GM12878 (cell line): ENCODE results near the gene GIGYF2. TPM values are rescaled to one million over a fixed set of nuclear protein-coding genes. Genes with fewer than 3 reads are reported as not detected.
A peak's percentile ranks its signal among the peaks of the same experiment; 100 is the strongest.

ENCODE experiments used
- ATAC-seq: fragments of 200-7000 bp; cut with Tn5 transposase; 3 replicates; pipeline ENCODE4 v1.9.1; 2020; ENCODE audit warnings: mild to moderate bottlenecking, moderate library complexity
- BruUV-seq: library from RNA; stranded (reverse); fragments of 400-500 nt; replicated peaks from 2 replicates; lab custom pipeline; 2021; lab: Mats Ljungman, UMichigan
- CTCF ChIA-PET: fragments of 300-600 bp; sonication (Branson Sonifier 250); formaldehyde crosslinking; extraction: SDS; loops from one replicate; lab custom pipeline; 2021; ENCODE audit warnings: inconsistent platforms; lab: Yijun Ruan, JAX
- POLR2A ChIA-PET: fragments of 350-600 bp; formaldehyde crosslinking; extraction: SDS; loops from one replicate; lab custom pipeline; 2021; ENCODE audit warnings: inconsistent platforms; lab: Charles Lee
- RAD21 ChIA-PET: fragments of 300-600 bp; sonication (Branson Sonifier 250); formaldehyde crosslinking; loops from one replicate; lab custom pipeline; 2023; ENCODE audit warnings: antibody characterized with exemption; ENCODE audit not compliant: unreplicated experiment; lab: Charles Lee
- SMC1A ChIA-PET: fragments of 300-600 bp; sonication (Branson Sonifier 250); formaldehyde crosslinking; loops from one replicate; lab custom pipeline; 2023; ENCODE audit not compliant: unreplicated experiment, uncharacterized antibody; lab: Charles Lee
- DNase-seq: peaks from one replicate; pipeline ENCODE4 v3.0.0-alpha.2; 2011; ENCODE audit warnings: low read depth, low spot score
- FAIRE-seq: peaks from 3 replicates; lab custom pipeline; 2011; peaks lifted over from hg19 to GRCh38; lab: Jason Lieb, UNC
- H2AFZ ChIP-seq: 2 replicates; pipeline ENCODE4 v1.6.0; 2011; ENCODE audit warnings: low read depth, low read length, control low read depth; ENCODE audit not compliant: control insufficient read depth
- H3K27ac ChIP-seq: 2 replicates; pipeline ENCODE4 v1.5.1; 2011; ENCODE audit warnings: control low read depth; ENCODE audit not compliant: control insufficient read depth, insufficient read depth
- H3K27me3 ChIP-seq, 2 experiments: replicated peaks in 1 of 2; 2 replicates each; pipeline versions ENCODE4 v1.6.0 to v1.6.1; 2011; ENCODE audit warnings: low read length in 1 of 2; ENCODE audit not compliant: control insufficient read depth in 2 of 2, insufficient read depth in 2 of 2
- H3K36me3 ChIP-seq, 2 experiments: 2 replicates each; pipeline ENCODE4 v1.5.1; 2011; ENCODE audit warnings: low read length in 1 of 2; ENCODE audit not compliant: control insufficient read depth in 2 of 2, insufficient read depth in 2 of 2
- H3K4me1 ChIP-seq: 2 replicates; pipeline ENCODE4 v1.6.1; 2011; ENCODE audit warnings: mild to moderate bottlenecking, low read length, moderate library complexity, mixed read lengths; ENCODE audit not compliant: control insufficient read depth, insufficient read depth
- H3K4me2 ChIP-seq: 2 replicates; pipeline ENCODE4 v1.6.0; 2011; ENCODE audit warnings: control low read depth; ENCODE audit not compliant: control insufficient read depth, insufficient read depth
- H3K4me3 ChIP-seq: fragments of 200-600 bp; sonication (generic); 2 replicates; pipeline ENCODE4 v1.5.1; 2016
- H3K79me2 ChIP-seq: 2 replicates; pipeline ENCODE4 v1.6.0; 2011; ENCODE audit warnings: low read length; ENCODE audit not compliant: control insufficient read depth, insufficient read depth
- H3K9ac ChIP-seq: 2 replicates; pipeline ENCODE4 v1.8.0; 2011; ENCODE audit warnings: low read length, control low read depth, mixed read lengths; ENCODE audit not compliant: control insufficient read depth, insufficient read depth
- H3K9me3 ChIP-seq: replicated peaks from 3 replicates; pipeline ENCODE4 v1.5.1; 2011; ENCODE audit warnings: mild to moderate bottlenecking, low read length; ENCODE audit not compliant: control insufficient read depth, insufficient read depth
- H4K20me1 ChIP-seq: 2 replicates; pipeline ENCODE4 v1.6.0; 2011; ENCODE audit not compliant: control insufficient read depth, insufficient read depth
- BRCA1 ChIP-seq: IDR thresholded peaks from 2 replicates; pipeline ENCODE4 v1.6.1; 2011; ENCODE audit warnings: low read depth, low read length, improper control_type of control experiment
- CBX3 ChIP-seq: fragments of 200-600 bp; sonication (generic); IDR thresholded peaks from 2 replicates; pipeline ENCODE4 v1.6.1; 2016; ENCODE audit warnings: low read depth, borderline replicate concordance
- GABPA ChIP-seq: IDR thresholded peaks from 2 replicates; pipeline ENCODE4 v1.6.1; 2014; ENCODE audit warnings: antibody characterized with exemption, low read depth, mild to moderate bottlenecking, inconsistent platforms
- IKZF1 ChIP-seq: fragments of 450-650 bp; conservative IDR thresholded peaks from 2 replicates; pipeline ENCODE4 v1.6.1; 2017; ENCODE audit warnings: antibody characterized with exemption, mild to moderate bottlenecking
- MTA3 ChIP-seq: IDR thresholded peaks from 2 replicates; pipeline ENCODE4 v1.6.1; 2012; ENCODE audit warnings: low read length, inconsistent platforms, borderline replicate concordance
- MYB ChIP-seq: fragments of 150-350 bp; IDR thresholded peaks from 2 replicates; pipeline ENCODE4 v1.6.1; 2014; ENCODE audit warnings: mild to moderate bottlenecking, low read depth, low read length, borderline replicate concordance
- PAX5 ChIP-seq: IDR thresholded peaks from 2 replicates; pipeline ENCODE4 v1.6.1; 2011; ENCODE audit warnings: low read depth, low read length, borderline replicate concordance
- YBX1 ChIP-seq: fragments of 450-650 bp; IDR thresholded peaks from 2 replicates; pipeline ENCODE4 v1.6.1; 2016; ENCODE audit warnings: antibody characterized with exemption
- ZSCAN29 ChIP-seq: fragments of 450-650 bp; IDR thresholded peaks from 2 replicates; pipeline ENCODE4 v1.6.1; 2017; ENCODE audit warnings: mild to moderate bottlenecking, moderate library complexity
- WGBS: methylation state at CpG from one replicate; pipeline ENCODE4 v1.1.6; 2016; ENCODE audit warnings: low lambda C conversion rate; ENCODE audit not compliant: insufficient replicate concordance, insufficient coverage; ENCODE audit errors: missing lambda C conversion rate; 5-methylcytosine and 5-hydroxymethylcytosine counted together
- in situ Hi-C: fragments of 300-500 bp; cut with MboI; formaldehyde crosslinking; loops from 9 replicates; pipeline ENCODE4 v1.14.3; 2018; ENCODE audit warnings: mixed read lengths
- intact Hi-C: fragments of 100-400 bp; cut with micrococcal nuclease; formaldehyde crosslinking; loops from one replicate; pipeline ENCODE4 v1.14.2; 2022; ENCODE audit not compliant: unreplicated experiment
- polyA plus RNA-seq, 11 experiments: library from polyadenylated mRNA; depleted of rRNA in 4 of 11; unstranded in 6 of 11; stranded (reverse) in 5 of 11; fragments of >200 nt; fragmentation: Nextera tagmentation in 4 of 11; fragmentation: Illumina TruSeq in 1 of 11; extraction: Ambion mirVana in 4 of 11; extraction: Trizol in 1 of 11; gene quantifications; 1 replicate in 1 of 11; 2 replicates in 10 of 11; pipeline versions ENCODE4 v1.2.1 to v1.2.3, GENCODE V29; 2011 to 2016; ENCODE audit warnings: inconsistent platforms in 2 of 11, missing spikeins in 2 of 11, low read depth in 1 of 11
- total RNA-seq, 4 experiments: library from RNA; depleted of rRNA in 3 of 4; stranded (reverse); fragments of >200 nt in 3 of 4; fragmentation: Illumina TruSeq in 1 of 4; extraction: Trizol in 1 of 4; gene quantifications; 2 replicates each; pipeline versions ENCODE4 v1.2.1 to v1.2.3, GENCODE V29; 2013 to 2021
- TF ChIP-seq, protein P1 (sequence below): IDR thresholded peaks from 2 replicates; pipeline ENCODE4 v1.6.1; 2011; ENCODE audit warnings: borderline replicate concordance, low read depth, mild to moderate bottlenecking, moderate library complexity, mixed read lengths, low read length; ENCODE audit not compliant: insufficient read depth; ENCODE audit errors: extremely low read length
- TF ChIP-seq, protein P2 (sequence below): fragments of 450-650 bp; IDR thresholded peaks from 2 replicates; pipeline ENCODE4 v1.6.1; 2016; ENCODE audit warnings: mild to moderate bottlenecking
- TF ChIP-seq, protein P3 (sequence below): fragments of 450-650 bp; IDR thresholded peaks from 2 replicates; pipeline ENCODE4 v1.6.1; 2016; ENCODE audit warnings: mild to moderate bottlenecking

The GIGYF2 gene
- total and polyA plus RNA-seq, 10 of the 15 experiments (the other 5 are each of a cell fraction or from before 2014, with no cell fraction given) = 12.2 to 47.2 (median 39.0) TPM

DNA sequence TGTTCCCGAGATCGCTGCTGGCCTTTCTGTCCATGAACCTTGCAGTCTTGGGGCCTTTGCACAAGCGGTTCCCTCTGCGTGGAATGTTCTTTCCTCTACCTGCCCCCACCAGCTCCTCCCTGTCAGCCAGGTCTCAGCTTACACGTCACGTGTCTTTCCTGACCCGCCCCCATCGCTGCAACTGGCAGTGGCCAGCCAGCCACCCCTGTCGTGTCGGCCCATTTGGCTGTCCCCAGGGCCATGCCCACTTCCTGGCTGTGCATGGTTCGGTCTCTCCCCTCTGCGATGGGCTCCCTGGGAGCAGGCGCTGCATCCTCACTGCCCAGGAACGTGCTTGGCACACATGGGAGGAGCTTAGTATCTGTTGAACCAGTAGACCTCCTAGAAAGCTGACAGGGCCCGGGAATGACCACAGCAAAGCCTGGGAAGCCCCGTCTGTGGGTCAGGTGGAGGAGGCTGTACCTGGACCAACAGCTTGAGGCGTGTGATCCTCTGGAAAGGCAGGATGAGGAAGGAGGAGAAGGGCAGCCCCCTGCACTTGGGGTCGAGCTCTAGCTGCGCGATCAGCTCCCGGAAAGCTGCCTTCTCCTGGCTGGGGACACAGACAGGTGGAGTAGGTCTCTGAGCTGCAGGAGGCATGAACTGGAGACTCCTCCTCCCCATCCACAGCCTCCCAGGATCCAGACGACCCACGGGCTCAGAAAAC lies 193.9 kb downstream of the GIGYF2 start:
- Histone ChIP-seq H3K4me2 (no peak overlapping the region), H3K36me3 (no peaks in the 10 kb centered on the region), H3K9me3 (no peaks in the 10 kb centered on the region), H3K4me3 (no peak overlapping the region), H3K79me2 (no peaks in the 10 kb centered on the region), H3K4me1 (no peaks in the 10 kb centered on the region), H3K27ac (no peak overlapping the region), H2AFZ (no peak overlapping the region), H3K27me3 (no peaks in the 10 kb centered on the region), H3K9ac (no peak overlapping the region), H4K20me1 (no peaks in the 10 kb centered on the region)
- ATAC-seq = peak; percentile 44; the same call in 2 of the 3 replicates
- ChIA-PET CTCF (interaction anchor here (0.7 to 2.0 kb wide), 2 partner anchors 47 to 162 kb away, joined by 3 to 5 read pairs; no protein-coding TSS in a partner anchor), POLR2A (no interaction called here), RAD21 (no interaction called here), SMC1A (no interaction called here)
- no peak for DNase-seq
- no TSS peak for BruUV-seq
- intact Hi-C loops (no loop called here), in situ Hi-C loops (no loop called here)
- FAIRE-seq = no peak
- TF ChIP-seq MYB (no peak), IKZF1 (no peak)
- TF ChIP-seq, protein P1, sequence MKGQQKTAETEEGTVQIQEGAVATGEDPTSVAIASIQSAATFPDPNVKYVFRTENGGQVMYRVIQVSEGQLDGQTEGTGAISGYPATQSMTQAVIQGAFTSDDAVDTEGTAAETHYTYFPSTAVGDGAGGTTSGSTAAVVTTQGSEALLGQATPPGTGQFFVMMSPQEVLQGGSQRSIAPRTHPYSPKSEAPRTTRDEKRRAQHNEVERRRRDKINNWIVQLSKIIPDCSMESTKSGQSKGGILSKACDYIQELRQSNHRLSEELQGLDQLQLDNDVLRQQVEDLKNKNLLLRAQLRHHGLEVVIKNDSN = peak; percentile 8
- WGBS = 31% methylated on average over 23 of the region's 23 CpGs

GRCh38 chr2:232891621-232892071 lies 194.5 kb downstream of the GIGYF2 start:
- RAD21 ChIA-PET = no interaction called here
- TF ChIP-seq, protein P2, sequence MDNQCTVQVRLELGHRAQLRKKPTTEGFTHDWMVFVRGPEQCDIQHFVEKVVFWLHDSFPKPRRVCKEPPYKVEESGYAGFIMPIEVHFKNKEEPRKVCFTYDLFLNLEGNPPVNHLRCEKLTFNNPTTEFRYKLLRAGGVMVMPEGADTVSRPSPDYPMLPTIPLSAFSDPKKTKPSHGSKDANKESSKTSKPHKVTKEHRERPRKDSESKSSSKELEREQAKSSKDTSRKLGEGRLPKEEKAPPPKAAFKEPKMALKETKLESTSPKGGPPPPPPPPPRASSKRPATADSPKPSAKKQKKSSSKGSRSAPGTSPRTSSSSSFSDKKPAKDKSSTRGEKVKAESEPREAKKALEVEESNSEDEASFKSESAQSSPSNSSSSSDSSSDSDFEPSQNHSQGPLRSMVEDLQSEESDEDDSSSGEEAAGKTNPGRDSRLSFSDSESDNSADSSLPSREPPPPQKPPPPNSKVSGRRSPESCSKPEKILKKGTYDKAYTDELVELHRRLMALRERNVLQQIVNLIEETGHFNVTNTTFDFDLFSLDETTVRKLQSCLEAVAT = no peak
- TF ChIP-seq PAX5 = no peak
- no peak for TF ChIP-seq MTA3
- no peak for TF ChIP-seq GABPA
- TF ChIP-seq BRCA1 = no peak
- TF ChIP-seq, protein P3, sequence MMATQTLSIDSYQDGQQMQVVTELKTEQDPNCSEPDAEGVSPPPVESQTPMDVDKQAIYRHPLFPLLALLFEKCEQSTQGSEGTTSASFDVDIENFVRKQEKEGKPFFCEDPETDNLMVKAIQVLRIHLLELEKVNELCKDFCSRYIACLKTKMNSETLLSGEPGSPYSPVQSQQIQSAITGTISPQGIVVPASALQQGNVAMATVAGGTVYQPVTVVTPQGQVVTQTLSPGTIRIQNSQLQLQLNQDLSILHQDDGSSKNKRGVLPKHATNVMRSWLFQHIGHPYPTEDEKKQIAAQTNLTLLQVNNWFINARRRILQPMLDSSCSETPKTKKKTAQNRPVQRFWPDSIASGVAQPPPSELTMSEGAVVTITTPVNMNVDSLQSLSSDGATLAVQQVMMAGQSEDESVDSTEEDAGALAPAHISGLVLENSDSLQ = no peak
- no peak for TF ChIP-seq YBX1
- no peak for TF ChIP-seq CBX3
- TF ChIP-seq ZSCAN29 = no peak

More at GRCh38 chr2:232891621-232892071, 194.5 kb downstream of the GIGYF2 start:
- Histone ChIP-seq H3K9me3 (no peaks in the 10 kb centered on the region), H3K4me3 (no peak overlapping the region), H3K79me2 (no peaks in the 10 kb centered on the region), H3K4me1 (no peaks in the 10 kb centered on the region), H3K9ac (no peak overlapping the region), H3K27ac (no peak overlapping the region), H3K27me3 (no peaks in the 10 kb centered on the region), H4K20me1 (no peaks in the 10 kb centered on the region), H2AFZ (no peak overlapping the region), H3K36me3 (no peaks in the 10 kb centered on the region), H3K4me2 (no peak overlapping the region)
- SMC1A ChIA-PET = no interaction called here
- intact Hi-C loops (no loop called here), in situ Hi-C loops (no loop called here)
- WGBS = 51% methylated on average over 11 of the region's 11 CpGs
- BruUV-seq = no TSS peak
- CTCF ChIA-PET = no interaction called here
- FAIRE-seq (no peak), DNase-seq (no peak), ATAC-seq (no peak)
- POLR2A ChIA-PET = no interaction called here
